ENCODE results near the gene ST6GALNAC2.

DNA sequence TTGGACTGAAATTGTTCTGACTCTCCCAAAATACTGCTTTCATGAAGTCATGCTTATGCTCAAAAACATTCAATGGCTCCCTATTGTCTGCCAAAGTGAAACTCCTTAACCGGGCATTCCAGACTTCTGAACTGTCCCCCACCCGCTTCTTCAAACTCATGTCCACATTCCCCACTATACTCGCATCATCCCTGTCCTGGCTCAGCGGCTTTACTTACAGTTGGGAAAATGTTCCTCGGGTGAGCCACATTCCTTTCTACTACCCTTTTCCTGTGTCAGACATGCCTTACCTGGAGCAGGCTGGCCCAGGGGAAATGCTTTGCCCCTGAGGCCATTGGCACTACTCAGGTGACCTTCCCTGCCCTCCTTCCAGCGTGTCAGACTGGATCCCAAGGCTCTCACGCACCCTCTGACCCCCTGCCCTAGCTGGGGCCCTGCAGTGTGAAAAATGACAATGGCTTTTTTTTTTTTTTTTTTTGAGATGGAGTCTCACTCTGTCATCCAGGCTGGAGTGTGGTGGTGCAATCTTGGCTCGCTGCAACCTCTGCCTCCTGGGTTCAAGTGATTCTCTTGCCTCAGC, 53.5 kb downstream of the ST6GALNAC2 start:
- TF ChIP-seq, protein P1, sequence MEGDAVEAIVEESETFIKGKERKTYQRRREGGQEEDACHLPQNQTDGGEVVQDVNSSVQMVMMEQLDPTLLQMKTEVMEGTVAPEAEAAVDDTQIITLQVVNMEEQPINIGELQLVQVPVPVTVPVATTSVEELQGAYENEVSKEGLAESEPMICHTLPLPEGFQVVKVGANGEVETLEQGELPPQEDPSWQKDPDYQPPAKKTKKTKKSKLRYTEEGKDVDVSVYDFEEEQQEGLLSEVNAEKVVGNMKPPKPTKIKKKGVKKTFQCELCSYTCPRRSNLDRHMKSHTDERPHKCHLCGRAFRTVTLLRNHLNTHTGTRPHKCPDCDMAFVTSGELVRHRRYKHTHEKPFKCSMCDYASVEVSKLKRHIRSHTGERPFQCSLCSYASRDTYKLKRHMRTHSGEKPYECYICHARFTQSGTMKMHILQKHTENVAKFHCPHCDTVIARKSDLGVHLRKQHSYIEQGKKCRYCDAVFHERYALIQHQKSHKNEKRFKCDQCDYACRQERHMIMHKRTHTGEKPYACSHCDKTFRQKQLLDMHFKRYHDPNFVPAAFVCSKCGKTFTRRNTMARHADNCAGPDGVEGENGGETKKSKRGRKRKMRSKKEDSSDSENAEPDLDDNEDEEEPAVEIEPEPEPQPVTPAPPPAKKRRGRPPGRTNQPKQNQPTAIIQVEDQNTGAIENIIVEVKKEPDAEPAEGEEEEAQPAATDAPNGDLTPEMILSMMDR (IDR thresholded peaks at IDR 0.05): no peak
- TF ChIP-seq POLR2A (IDR thresholded peaks at IDR 0.05): no peak
